AG04450 (cell line): ENCODE measurements around the gene GALP. TPM values are rescaled to one million over a fixed set of nuclear protein-coding genes. Genes with fewer than 3 reads are reported as not detected.
"Not testable (repeated sequence)": the region's sequence is repeated elsewhere in the genome, so short reads cannot be mapped to it uniquely, and the experiment has no call there.

Experiments
- CTCF ChIA-PET: fragments of 300-600, 350-600 bp; formaldehyde crosslinking; extraction: SDS; loops from one replicate; lab custom pipeline; 2022; ENCODE audit warnings: antibody characterized with exemption, inconsistent platforms; lab: Charles Lee
- POLR2A ChIA-PET: fragments of 350-600 bp; formaldehyde crosslinking; extraction: SDS; loops from one replicate; lab custom pipeline; 2021; ENCODE audit warnings: antibody characterized with exemption, inconsistent platforms; lab: Yijun Ruan, JAX
- DNase-seq: peaks from one replicate; pipeline ENCODE4 v3.0.0-alpha.2; 2011; ENCODE audit warnings: low read depth, low spot score
- H3K27ac ChIP-seq: one replicate; pipeline ENCODE4 v1.5.1; 2012; ENCODE audit warnings: low read depth, low read length, control low read depth
- H3K27me3 ChIP-seq: one replicate; pipeline ENCODE4 v1.6.0; 2012; ENCODE audit warnings: low read length; ENCODE audit not compliant: control insufficient read depth, insufficient read depth
- H3K4me3 ChIP-seq: 2 replicates; pipeline ENCODE4 v1.5.1; 2011; ENCODE audit warnings: mild to moderate bottlenecking, low read depth, low read length, control low read depth
- H3K9me3 ChIP-seq: 2 replicates; pipeline ENCODE4 v1.5.1; 2012; ENCODE audit warnings: low read length; ENCODE audit not compliant: control insufficient read depth, insufficient read depth
- CTCF ChIP-seq: IDR thresholded peaks from 2 replicates; pipeline ENCODE4 v1.5.1; 2011; ENCODE audit warnings: low read depth, low read length, control low read depth, inconsistent platforms
- polyA plus RNA-seq: library from polyadenylated mRNA; depleted of rRNA; stranded (reverse); fragments of >200 nt; gene quantifications from 2 replicates; pipeline ENCODE4 v1.2.3, GENCODE V29; 2011

Gene GALP
- polyA plus RNA-seq, 1 experiment, result not detected

GRCh38 chr19:56191115-56191514, 15.3 kb downstream of the GALP start:
- no peak for DNase-seq
- H3K9me3 ChIP-seq, result peaks cover 8% of the 10 kb centered on the region
- H3K4me3 ChIP-seq, result no peak overlapping the region
- ChIA-PET POLR2A (no interaction called here), CTCF (no interaction called here)
- no peak for TF ChIP-seq CTCF
- no peaks in the 10 kb centered on the region for H3K27me3 ChIP-seq
- H3K27ac ChIP-seq, result no peak overlapping the region

DNA sequence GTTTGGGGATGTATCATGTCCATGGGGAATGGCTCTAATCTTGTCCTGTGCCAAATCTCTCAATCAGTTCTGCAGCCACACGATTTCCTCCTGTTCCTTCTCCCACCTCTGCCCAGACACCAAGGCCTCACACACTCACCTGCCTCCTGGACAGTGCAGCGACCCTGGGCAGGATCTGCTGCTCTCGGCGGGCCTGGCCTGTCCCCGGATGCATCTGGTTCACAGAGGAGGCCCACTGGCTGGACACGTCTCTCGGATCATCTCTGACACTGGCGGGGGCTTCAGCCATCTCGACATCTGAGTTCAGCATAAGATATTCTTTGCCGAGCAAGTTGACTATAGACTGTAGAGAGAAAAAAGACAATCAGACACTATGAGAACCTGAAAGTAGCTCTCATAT, 15.9 kb downstream of the GALP start:
- ChIA-PET CTCF (no interaction called here), POLR2A (no interaction called here)
- Histone ChIP-seq H3K27me3 (no peaks in the 10 kb centered on the region), H3K9me3 (peaks cover 13% of the 10 kb centered on the region), H3K4me3 (no peak overlapping the region), H3K27ac (no peak overlapping the region)
- DNase-seq, result no peak
- TF ChIP-seq CTCF, result no peak

- no peak for DNase-seq
- TF ChIP-seq CTCF, result no peak
- H3K4me3 ChIP-seq, result no peak overlapping the region
- H3K27me3 ChIP-seq, result no peaks in the 10 kb centered on the region
- ChIA-PET POLR2A (interaction anchor here (0.7 kb wide), 1 partner anchor 51 kb away, joined by 3 read pairs; no protein-coding TSS in a partner anchor), CTCF (interaction anchor here (0.7 kb wide), 1 partner anchor 128 kb away, joined by 3 read pairs; no protein-coding TSS in a partner anchor)
- H3K27ac ChIP-seq, result no peak overlapping the region
- peaks cover 23% of the 10 kb centered on the region for H3K9me3 ChIP-seq
Observed at GRCh38 chr19:56193981-56194640, 18.3 kb downstream of the GALP start.

- CTCF ChIA-PET, result interaction anchor here (0.7 kb wide), 2 partner anchors 81 to 117 kb away, joined by 4 to 6 read pairs; no protein-coding TSS in a partner anchor
- not testable (repeated sequence) for H3K27me3 ChIP-seq
Observed at GRCh38 chr19:56197646-56198045, 21.8 kb downstream of the GALP start, which contains the start of gene ZSCAN5B. TSS of gene ZSCAN5B (minus strand) at chr19:56197783. CDS start at chr19:56193052, 4,731 bp downstream.

GRCh38 chr19:56199687-56200086, 23.9 kb downstream of the GALP start:
- no peak for DNase-seq
- no peak overlapping the region for H3K4me3 ChIP-seq
- H3K9me3 ChIP-seq, result peaks cover 19% of the 10 kb centered on the region
- H3K27me3 ChIP-seq, result no peaks in the 10 kb centered on the region
- H3K27ac ChIP-seq, result no peak overlapping the region
- TF ChIP-seq CTCF, result no peak
- POLR2A ChIA-PET, result no interaction called here
- CTCF ChIA-PET, result no interaction called here

More at GRCh38 chr19:56197646-56198045, 21.8 kb downstream of the GALP start, which contains the start of gene ZSCAN5B:
- DNase-seq, H3K27ac ChIP-seq, H3K4me3 ChIP-seq, POLR2A ChIA-PET: not testable (repeated sequence)
- H3K9me3 ChIP-seq, result peaks cover 19% of the 10 kb centered on the region
